HCT116 (cell line): ENCODE measurements around the gene NEURL1. TPM values are rescaled to one million over a fixed set of nuclear protein-coding genes. Genes with fewer than 3 reads are reported as not detected.
A peak's percentile ranks its signal among the peaks of the same experiment; 100 is the strongest.

Source experiments
- ATAC-seq: fragments of 200-7000 bp; cut with Tn5 transposase; 2 replicates; pipeline ENCODE4 v1.9.1; 2020; ENCODE audit warnings: mild to moderate bottlenecking, moderate library complexity
- BruUV-seq: library from RNA; stranded (reverse); fragments of 400-500 nt; replicated peaks from 2 replicates; lab custom pipeline; 2021; lab: Mats Ljungman, UMichigan
- CTCF ChIA-PET: fragments of 300-600 bp; sonication (Branson Sonifier 250); formaldehyde crosslinking; loops from one replicate; lab custom pipeline; 2021; ENCODE audit warnings: antibody characterized with exemption; lab: Charles Lee
- POLR2A ChIA-PET: fragments of 300-600, 350-600 bp; sonication (Branson Sonifier 250); formaldehyde crosslinking; loops from one replicate; lab custom pipeline; 2021; ENCODE audit warnings: antibody characterized with exemption; lab: Charles Lee
- RAD21 ChIA-PET, 2 experiments: fragments of 300-600 bp; sonication (Branson Sonifier 250); formaldehyde crosslinking; loops; one replicate each; lab custom pipeline; 2023; ENCODE audit warnings: low total read pairs in 2 of 2; ENCODE audit not compliant: uncharacterized antibody in 2 of 2, unreplicated experiment in 2 of 2, low non-redundant PET in 1 of 2; lab: Charles Lee
- DNase-seq: peaks from one replicate; pipeline ENCODE4 v3.0.0-alpha.2; 2010; ENCODE audit warnings: low read depth, low spot score
- H2AFZ ChIP-seq: fragments of 200-600 bp; shearing (Covaris generic), sonication (generic); 2 replicates; pipeline ENCODE4 v1.6.1; 2017; ENCODE audit warnings: low read depth, mixed run types, mixed read lengths, antibody characterized with exemption, low read length; ENCODE audit not compliant: poor library complexity, severe bottlenecking
- H3K27ac ChIP-seq: 2 replicates; pipeline ENCODE4 v1.5.1; 2012; ENCODE audit warnings: low read depth, low read length
- H3K27me3 ChIP-seq: fragments of 200-600 bp; sonication (generic); 2 replicates; pipeline ENCODE4 v1.6.1; 2016; ENCODE audit warnings: mixed run types, low read length, mixed read lengths; ENCODE audit not compliant: insufficient read depth
- H3K36me3 ChIP-seq, 2 experiments: fragments of 200-500 bp in 1 of 2; fragments of 200-600 bp in 1 of 2; sonication (Bioruptor generic) in 1 of 2; sonication (generic) in 1 of 2; 2 replicates each; pipeline versions ENCODE4 v1.5.1 to v1.6.1; 2014 to 2016; ENCODE audit warnings: low read length in 2 of 2, inconsistent platforms in 1 of 2, mixed read lengths in 1 of 2, mixed run types in 1 of 2; ENCODE audit not compliant: insufficient read depth in 2 of 2, control insufficient read depth in 1 of 2
- H3K4me1 ChIP-seq, 2 experiments: fragments of 200-600 bp in 1 of 2; sonication (generic) in 1 of 2; 2 replicates each; pipeline versions ENCODE4 v1.5.1 to v1.6.1; 2012 to 2017; ENCODE audit warnings: low read length in 2 of 2, inconsistent platforms in 1 of 2, mild to moderate bottlenecking in 1 of 2, mixed read lengths in 1 of 2, mixed run types in 1 of 2, moderate library complexity in 1 of 2; ENCODE audit not compliant: insufficient read depth in 2 of 2, control insufficient read depth in 1 of 2
- H3K4me2 ChIP-seq: fragments of 200-600 bp; sonication (generic); 2 replicates; pipeline ENCODE4 v1.6.1; 2017; ENCODE audit warnings: mixed run types, low read length, mixed read lengths
- H3K4me3 ChIP-seq, 2 experiments: fragments of 200-600 bp in 1 of 2; sonication (generic) in 1 of 2; replicated peaks in 1 of 2; 2 replicates each; pipeline ENCODE4 v1.5.1; 2011 to 2016; ENCODE audit warnings: low read length in 2 of 2, control low read depth in 1 of 2, low read depth in 1 of 2, mild to moderate bottlenecking in 1 of 2, mixed read lengths in 1 of 2, mixed run types in 1 of 2
- H3K79me2 ChIP-seq: fragments of 200-600 bp; sonication (generic); 2 replicates; pipeline ENCODE4 v1.6.1; 2017; ENCODE audit warnings: mild to moderate bottlenecking, mixed run types, low read length, moderate library complexity, mixed read lengths; ENCODE audit not compliant: insufficient read depth
- H3K9ac ChIP-seq: fragments of 200-600 bp; sonication (generic); 2 replicates; pipeline ENCODE4 v1.6.1; 2016; ENCODE audit warnings: low read length, mixed read lengths
- H3K9me2 ChIP-seq: fragments of 200-600 bp; sonication (generic), shearing (Covaris generic); 2 replicates; pipeline ENCODE4 v1.6.1; 2017; ENCODE audit warnings: mixed run types, mild to moderate bottlenecking, moderate library complexity; ENCODE audit not compliant: insufficient read depth
- H3K9me3 ChIP-seq, 2 experiments: fragments of 200-500 bp in 1 of 2; fragments of 200-600 bp in 1 of 2; sonication (Bioruptor generic) in 1 of 2; sonication (generic) in 1 of 2; 2 replicates each; pipeline ENCODE4 v1.6.1; 2014 to 2017; ENCODE audit warnings: low read length in 2 of 2, mixed read lengths in 2 of 2, inconsistent platforms in 1 of 2, low read depth in 1 of 2, mild to moderate bottlenecking in 1 of 2, mixed run types in 1 of 2, moderate library complexity in 1 of 2; ENCODE audit not compliant: control insufficient read depth in 1 of 2, insufficient read depth in 1 of 2
- H4K20me1 ChIP-seq: fragments of 200-600 bp; sonication (generic), shearing (Covaris generic); 2 replicates; pipeline ENCODE4 v1.6.1; 2017; ENCODE audit warnings: mixed run types, mild to moderate bottlenecking, moderate library complexity; ENCODE audit not compliant: insufficient read depth
- ATF3 ChIP-seq: IDR thresholded peaks from 2 replicates; pipeline ENCODE4 v1.6.1; 2012
- CBX3 ChIP-seq: IDR thresholded peaks from 2 replicates; pipeline ENCODE4 v1.6.1; 2012; ENCODE audit warnings: low read depth
- EGR1 ChIP-seq: IDR thresholded peaks from 2 replicates; pipeline ENCODE4 v1.6.1; 2012; ENCODE audit warnings: low read depth
- ELF1 ChIP-seq: IDR thresholded peaks from 2 replicates; pipeline ENCODE4 v1.6.1; 2012; ENCODE audit warnings: low read depth, borderline replicate concordance
- EZH2 ChIP-seq: fragments of 200-600 bp; sonication (generic); IDR thresholded peaks from 2 replicates; pipeline ENCODE4 v1.6.1; 2017; ENCODE audit warnings: antibody characterized with exemption, mixed run types
- MAX ChIP-seq: IDR thresholded peaks from 2 replicates; pipeline ENCODE4 v1.6.1; 2012
- POLR2A ChIP-seq: IDR thresholded peaks from 2 replicates; pipeline ENCODE4 v1.7.0; 2011; ENCODE audit warnings: borderline replicate concordance; ENCODE audit not compliant: insufficient read depth, insufficient read length; ENCODE audit errors: extremely low read depth
- RAD21 ChIP-seq: IDR thresholded peaks from 2 replicates; pipeline ENCODE4 v1.6.1; 2012; ENCODE audit warnings: low read depth, mild to moderate bottlenecking
- REST ChIP-seq: IDR thresholded peaks from 2 replicates; pipeline ENCODE4 v1.6.1; 2012; ENCODE audit warnings: low read depth
- SIN3A ChIP-seq: IDR thresholded peaks from 2 replicates; pipeline ENCODE4 v1.6.1; 2012; ENCODE audit warnings: low read depth
- SRF ChIP-seq: IDR thresholded peaks from 2 replicates; pipeline ENCODE4 v1.6.1; 2012; ENCODE audit warnings: low read depth
- TCF7L2 ChIP-seq: IDR thresholded peaks from 2 replicates; pipeline ENCODE4 v1.7.0; 2011; ENCODE audit warnings: borderline replicate concordance, inconsistent platforms; ENCODE audit not compliant: insufficient read depth, insufficient read length; ENCODE audit errors: extremely low read depth
- YY1 ChIP-seq: IDR thresholded peaks from 2 replicates; pipeline ENCODE4 v1.6.1; 2011; ENCODE audit warnings: low read length, low read depth, moderate library complexity, mild to moderate bottlenecking; ENCODE audit not compliant: insufficient replicate concordance; ENCODE audit errors: extremely low read depth
- ZNF274 ChIP-seq: fragments of 200-500 bp; sonication (Bioruptor generic); IDR thresholded peaks from 2 replicates; pipeline ENCODE4 v1.6.1; 2014; ENCODE audit warnings: mild to moderate bottlenecking, low read depth, low read length, inconsistent platforms
- intact Hi-C: fragments of 100-400 bp; cut with micrococcal nuclease; formaldehyde crosslinking; loops from 2 replicates; pipeline ENCODE4 v1.10.0; 2022
- total RNA-seq: library from RNA; stranded (reverse); gene quantifications from one replicate; pipeline ENCODE4 v1.2.1, GENCODE V29; 2021; ENCODE audit not compliant: unreplicated experiment

NEURL1 gene
- total RNA-seq, 1 experiment from 2014 or later: 1.4 TPM

GRCh38 chr10:103597003-103597402, 103.5 kb downstream of the NEURL1 start:
- H3K79me2 ChIP-seq: no peaks in the 10 kb centered on the region
- ChIA-PET POLR2A (no interaction called here), RAD21 (no interaction called here), CTCF (interaction anchor here (2.9 kb wide), 1 partner anchor 89 kb away, joined by 12 read pairs; no protein-coding TSS in a partner anchor)
- no peaks in the 10 kb centered on the region for H3K9me2 ChIP-seq
- no peak for TF ChIP-seq ZNF274
- no peak for TF ChIP-seq TCF7L2
- TF ChIP-seq EGR1: no peak
- no peak for TF ChIP-seq MAX
- TF ChIP-seq YY1: no peak
- no peak for TF ChIP-seq ATF3
- TF ChIP-seq EZH2: no peak
- TF ChIP-seq ELF1: no peak
- H3K27ac ChIP-seq: no peak overlapping the region
- H3K9ac ChIP-seq: no peak overlapping the region
- H3K9me3 ChIP-seq: no peaks in the 10 kb centered on the region
- BruUV-seq: no TSS peak
- H2AFZ ChIP-seq: no peak overlapping the region
- DNase-seq: no peak
- ATAC-seq: no peak
- no peak overlapping the region for H3K4me2 ChIP-seq
- no peaks in the 10 kb centered on the region for H3K27me3 ChIP-seq
- no peaks in the 10 kb centered on the region for H4K20me1 ChIP-seq
- H3K4me1 ChIP-seq: peaks cover 0 to 5% of the 10 kb centered on the region in 2 experiments; a peak in 2 of 4 replicates
- H3K4me3 ChIP-seq: no peak overlapping the region
- H3K36me3 ChIP-seq: no peaks in the 10 kb centered on the region
- intact Hi-C loops: no loop called here

- Histone ChIP-seq H3K27ac (no peak overlapping the region), H3K4me1 (peaks cover 0 to 5% of the 10 kb centered on the region in 2 experiments; a peak in 2 of 4 replicates), H3K4me2 (0 out of 2 replicates have a peak overlapping the region, but pooled peaks have one; percentile 30), H3K36me3 (no peaks in the 10 kb centered on the region), H2AFZ (peak overlapping the region; percentile 10), H3K9me3 (no peaks in the 10 kb centered on the region), H4K20me1 (no peaks in the 10 kb centered on the region), H3K4me3 (no peak overlapping the region), H3K79me2 (no peaks in the 10 kb centered on the region), H3K27me3 (no peaks in the 10 kb centered on the region), H3K9me2 (no peaks in the 10 kb centered on the region), H3K9ac (no peak overlapping the region)
- intact Hi-C loops: loop anchor here (1.0 to 2.0 kb wide), 3 partner anchors 88 to 286 kb away; no protein-coding TSS in a partner anchor
- no TSS peak for BruUV-seq
- ChIA-PET RAD21 (interaction anchor here (1.0 to 1.4 kb wide), 3 partner anchors 87 to 114 kb away, joined by 3 to 7 read pairs (median 5); no protein-coding TSS in a partner anchor), POLR2A (no interaction called here), CTCF (interaction anchor here (0.6 to 3.6 kb wide), 9 partner anchors 80 to 676 kb away, joined by 3 to 41 read pairs (median 3); no protein-coding TSS in a partner anchor)
- ATAC-seq (peak; percentile 97), DNase-seq (peak; percentile 66)
- no peak for TF ChIP-seq SIN3A
- no peak for TF ChIP-seq SRF
- TF ChIP-seq TCF7L2: no peak
- TF ChIP-seq CBX3: no peak
- TF ChIP-seq REST: no peak
- TF ChIP-seq RAD21: peak; percentile 98
- TF ChIP-seq POLR2A: no peak
Observed at GRCh38 chr10:103598654-103599115, 105.2 kb downstream of the NEURL1 start.
